Vagina (tissue), 2 donors: Measurements from ENCODE around the gene RTP5. TPM values are rescaled to one million over a fixed set of nuclear protein-coding genes. Genes with fewer than 3 reads are reported as not detected.

ENCODE experiments used
- DNase-seq, 2 donors: peaks; one replicate each; pipeline ENCODE4 v3.0.0-alpha.2; 2017; ENCODE audit errors: extremely low spot score in 2 of 2
- H3K27ac ChIP-seq: fragments of 200-600 bp; sonication (generic); one replicate; pipeline ENCODE4 v1.5.1; 2019
- H3K27me3 ChIP-seq: fragments of 200-600 bp; sonication (generic); one replicate; pipeline ENCODE4 v1.5.1; 2019
- H3K36me3 ChIP-seq, 2 donors: fragments of 200-600 bp; sonication (generic); one replicate each; pipeline ENCODE4 v1.5.1; 2017 to 2019
- H3K4me1 ChIP-seq: fragments of 200-600 bp; sonication (generic); one replicate; pipeline ENCODE4 v1.5.1; 2019
- H3K4me3 ChIP-seq, 2 donors: fragments of 200-600 bp; sonication (generic); 1 replicate in 1 of 2; 2 replicates in 1 of 2; pipeline ENCODE4 v1.5.1; 2016 to 2019
- H3K9me3 ChIP-seq: fragments of 200-600 bp; sonication (generic); one replicate; pipeline ENCODE4 v1.5.1; 2019
- CTCF ChIP-seq, 3 experiments: fragments of 450-650 bp in 2 of 3; fragments of 200-600 bp in 1 of 3; sonication (generic) in 1 of 3; IDR thresholded peaks; one replicate each; pipeline ENCODE4 v1.5.1; 2017 to 2019; ENCODE audit warnings: antibody characterized with exemption in 3 of 3, mild to moderate bottlenecking in 2 of 3, moderate library complexity in 2 of 3
- POLR2A ChIP-seq, 2 donors: fragments of 450-650 bp; IDR thresholded peaks; one replicate each; pipeline ENCODE4 v1.6.1; 2017; ENCODE audit warnings: antibody characterized with exemption in 2 of 2, mild to moderate bottlenecking in 2 of 2, moderate library complexity in 2 of 2
- POLR2AphosphoS5 ChIP-seq, 2 donors: sonication (generic); formaldehyde crosslinking; IDR thresholded peaks; one replicate each; pipeline ENCODE4 v1.9.0; 2017; ENCODE audit warnings: antibody characterized with exemption in 2 of 2, mild to moderate bottlenecking in 2 of 2, low read depth in 1 of 2; ENCODE audit not compliant: insufficient read depth in 1 of 2
- intact Hi-C: fragments of 100-400 bp; cut with DNase I; formaldehyde crosslinking; loops from one replicate; pipeline ENCODE4 v1.15.1; 2023
- total RNA-seq: library from RNA; depleted of rRNA; stranded (reverse); fragments of >200 nt; gene quantifications from one replicate; pipeline ENCODE4 v1.2.3, GENCODE V29; 2016

RTP5 gene
- total RNA-seq, 1 donor from 2014 or later: not detected

- intact Hi-C loops: no loop called here
- no peak for DNase-seq
- no peak for TF ChIP-seq CTCF (IDR thresholded peaks at IDR 0.05)
- TF ChIP-seq POLR2A (IDR thresholded peaks at IDR 0.05): no peak
- TF ChIP-seq POLR2AphosphoS5 (IDR thresholded peaks at IDR 0.05; ENCODE audit: insufficient read depth in 1 of 2, low read depth in 1 of 2): no peak
Measured at GRCh38 chr2:241887806-241888522, 18.4 kb downstream of the RTP5 start.

GRCh38 chr2:241888641-241889040 is 19.1 kb downstream of the RTP5 start:
- H3K36me3 ChIP-seq: no peaks in the 10 kb centered on the region
- intact Hi-C loops: no loop called here
- no peak overlapping the region for H3K27ac ChIP-seq
- no peaks in the 10 kb centered on the region for H3K9me3 ChIP-seq
- peaks cover 24% of the 10 kb centered on the region for H3K4me1 ChIP-seq
- TF ChIP-seq CTCF (IDR thresholded peaks at IDR 0.05): no peak
- no peak for TF ChIP-seq POLR2A (IDR thresholded peaks at IDR 0.05)
- no peak for TF ChIP-seq POLR2AphosphoS5 (IDR thresholded peaks at IDR 0.05; ENCODE audit: insufficient read depth in 1 of 2, low read depth in 1 of 2)
- H3K27me3 ChIP-seq: no peaks in the 10 kb centered on the region
- H3K4me3 ChIP-seq: no peak overlapping the region
- no peak for DNase-seq

More at GRCh38 chr2:241887806-241888522, 18.4 kb downstream of the RTP5 start:
- Histone ChIP-seq H3K27ac (no peak overlapping the region), H3K4me3 (no peak overlapping the region), H3K36me3 (no peaks in the 10 kb centered on the region), H3K4me1 (peaks cover 19% of the 10 kb centered on the region), H3K27me3 (no peaks in the 10 kb centered on the region), H3K9me3 (no peaks in the 10 kb centered on the region)

- DNase-seq: no peak
- TF ChIP-seq CTCF (IDR thresholded peaks at IDR 0.05) (no peak), POLR2AphosphoS5 (IDR thresholded peaks at IDR 0.05; ENCODE audit: insufficient read depth in 1 of 2, low read depth in 1 of 2) (no peak), POLR2A (IDR thresholded peaks at IDR 0.05) (no peak)
- H3K4me3 ChIP-seq: no peak overlapping the region
Measured at GRCh38 chr2:241890524-241891235, 21.2 kb downstream of the RTP5 start.

GRCh38 chr2:241891315-241891987 is 21.9 kb downstream of the RTP5 start:
- H3K9me3 ChIP-seq: no peaks in the 10 kb centered on the region
- peaks cover 49% of the 10 kb centered on the region for H3K4me1 ChIP-seq
- H3K4me3 ChIP-seq: no peak overlapping the region
- H3K36me3 ChIP-seq: no peaks in the 10 kb centered on the region
- intact Hi-C loops: no loop called here
- no peaks in the 10 kb centered on the region for H3K27me3 ChIP-seq
- no peak overlapping the region for H3K27ac ChIP-seq
- TF ChIP-seq CTCF (IDR thresholded peaks at IDR 0.05): no peak
- TF ChIP-seq POLR2A (IDR thresholded peaks at IDR 0.05): no peak
- no peak for TF ChIP-seq POLR2AphosphoS5 (IDR thresholded peaks at IDR 0.05; ENCODE audit: insufficient read depth in 1 of 2, low read depth in 1 of 2)
- no peak for DNase-seq

More at GRCh38 chr2:241890524-241891235, 21.2 kb downstream of the RTP5 start:
- intact Hi-C loops: no loop called here
- H3K9me3 ChIP-seq: no peaks in the 10 kb centered on the region
- no peaks in the 10 kb centered on the region for H3K27me3 ChIP-seq
- peaks cover 43% of the 10 kb centered on the region for H3K4me1 ChIP-seq
- no peaks in the 10 kb centered on the region for H3K36me3 ChIP-seq
- H3K27ac ChIP-seq: no peak overlapping the region
